HG02870 (cell line): Measurements from ENCODE around the gene FAM227B.

Experiments used
- ATAC-seq: cut with Tn5 transposase; IDR thresholded peaks from one replicate; pipeline ENCODE4 v1.9.1; 2021; ENCODE audit warnings: mild to moderate bottlenecking, moderate library complexity; ENCODE audit not compliant: unreplicated experiment

Gene FAM227B

GRCh38 chr15:49303003-49303402 lies 317.6 kb downstream of the FAM227B start:
- ATAC-seq = no peak

- ATAC-seq = no peak
These were observed 319.1 kb downstream of the FAM227B start for GRCh38 chr15:49301562-49301961.

GRCh38 chr15:49300856-49301255 lies 319.8 kb downstream of the FAM227B start:
- ATAC-seq = no peak

GRCh38 chr15:49297584-49297983 lies 323.0 kb downstream of the FAM227B start:
- ATAC-seq = no peak

- no peak for ATAC-seq
These were observed 324.4 kb downstream of the FAM227B start for GRCh38 chr15:49296258-49296657.

GRCh38 chr15:49293941-49294340 lies 326.7 kb downstream of the FAM227B start:
- ATAC-seq = no peak

GRCh38 chr15:49290191-49290590 lies 330.4 kb downstream of the FAM227B start:
- ATAC-seq = no peak

- ATAC-seq = no peak
These were observed 332.2 kb downstream of the FAM227B start for GRCh38 chr15:49288391-49288790.

- no peak for ATAC-seq
These were observed 333.1 kb downstream of the FAM227B start for GRCh38 chr15:49287481-49287880.

GRCh38 chr15:49286649-49287404 lies 333.8 kb downstream of the FAM227B start:
- ATAC-seq = no peak

GRCh38 chr15:49282366-49282765 lies 338.3 kb downstream of the FAM227B start:
- no peak for ATAC-seq

- no peak for ATAC-seq
These were observed 340.8 kb downstream of the FAM227B start for GRCh38 chr15:49279521-49280456.

- no peak for ATAC-seq
These were observed 341.9 kb downstream of the FAM227B start for GRCh38 chr15:49278751-49279150.
